Body of pancreas (tissue), 4 donors: ENCODE results near the gene THBS3.

Experiments
- CTCF ChIP-seq, 7 experiments: fragments of 450-650 bp in 4 of 7; fragments of 200-600 bp in 3 of 7; sonication (generic) in 3 of 7; IDR thresholded peaks; one replicate each; pipeline ENCODE4 v1.5.1; 2016 to 2019; ENCODE audit warnings: antibody characterized with exemption in 7 of 7
- POLR2A ChIP-seq, 3 donors: fragments of 450-650 bp; IDR thresholded peaks; one replicate each; pipeline ENCODE4 v1.6.1; 2016; ENCODE audit warnings: antibody characterized with exemption in 3 of 3, mild to moderate bottlenecking in 2 of 3

GRCh38 chr1:155179112-155180031, 28.3 kb downstream of the THBS3 start:
- TF ChIP-seq CTCF (IDR thresholded peaks at IDR 0.05) (no peak), POLR2A (IDR thresholded peaks at IDR 0.05) (no peak)
